Effector CD8-positive, alpha-beta T cell (primary cell): Measurements from ENCODE around the gene TOR1AIP2.
"Not testable (repeated sequence)": the region's sequence is repeated elsewhere in the genome, so short reads cannot be mapped to it uniquely, and the experiment has no call there.

Experiments used
- DNase-seq: peaks from one replicate; lab custom pipeline; 2025; lab: John Stamatoyannopoulos, UW

Gene TOR1AIP2

DNA sequence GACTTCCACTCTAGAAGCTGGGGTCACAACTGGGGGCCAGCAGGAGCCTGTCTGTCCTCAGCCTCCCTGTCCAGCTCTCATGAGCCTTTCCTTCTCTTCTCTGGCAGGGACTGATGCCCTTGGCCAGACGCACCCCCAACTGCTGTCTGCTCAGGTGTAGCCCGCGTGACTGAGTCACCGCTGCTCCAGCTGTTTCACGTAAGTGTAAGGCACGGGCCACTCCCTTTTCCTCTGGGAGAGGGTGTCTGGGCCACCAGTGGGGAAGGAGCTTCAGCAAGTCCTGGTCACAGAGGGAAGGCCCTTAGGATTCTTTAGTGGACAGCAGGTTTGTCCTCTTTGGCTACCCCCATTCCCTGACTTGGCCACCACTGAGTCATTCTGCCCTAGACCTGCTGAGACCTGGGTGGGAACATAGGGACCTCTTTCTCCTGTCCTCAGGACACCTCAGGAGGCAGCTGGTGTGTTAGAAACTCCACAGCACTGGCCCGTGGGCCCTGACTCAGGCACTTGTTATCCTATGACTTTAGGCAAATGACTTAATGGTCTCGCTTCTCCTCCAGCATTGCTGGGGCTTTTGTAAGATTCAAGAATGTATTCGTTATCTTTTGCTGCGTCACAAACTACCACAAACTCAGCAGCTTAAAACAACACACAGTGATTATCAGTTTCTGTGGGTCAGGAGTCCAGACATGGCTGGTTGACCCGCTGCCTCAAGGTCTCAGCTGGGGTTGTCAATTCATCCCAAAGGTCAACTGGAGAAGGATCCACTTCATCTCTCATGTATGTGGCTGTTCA, 69.7 kb downstream of the TOR1AIP2 start:
- no peak for DNase-seq

DNA sequence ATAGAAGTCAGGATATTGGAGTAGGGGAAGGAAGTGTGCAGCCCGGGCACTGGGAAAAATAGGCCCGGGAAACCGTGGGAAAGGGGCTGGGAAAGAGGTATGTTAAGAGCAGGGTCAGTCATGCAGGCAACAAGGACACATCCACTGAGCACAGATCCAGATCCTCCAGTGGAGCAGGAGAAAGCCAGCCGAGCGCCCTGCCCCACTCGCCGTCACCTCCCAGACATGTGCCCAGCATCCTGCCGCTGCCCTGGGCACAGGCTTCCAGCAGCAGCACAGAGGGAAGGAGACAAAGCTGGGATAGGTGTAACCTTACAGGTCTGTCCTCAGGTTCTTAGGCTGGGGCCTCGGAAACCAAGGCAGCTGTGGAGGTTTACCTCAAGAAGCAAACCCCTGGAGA, 70.3 kb downstream of the TOR1AIP2 start:
- DNase-seq, result no peak

DNA sequence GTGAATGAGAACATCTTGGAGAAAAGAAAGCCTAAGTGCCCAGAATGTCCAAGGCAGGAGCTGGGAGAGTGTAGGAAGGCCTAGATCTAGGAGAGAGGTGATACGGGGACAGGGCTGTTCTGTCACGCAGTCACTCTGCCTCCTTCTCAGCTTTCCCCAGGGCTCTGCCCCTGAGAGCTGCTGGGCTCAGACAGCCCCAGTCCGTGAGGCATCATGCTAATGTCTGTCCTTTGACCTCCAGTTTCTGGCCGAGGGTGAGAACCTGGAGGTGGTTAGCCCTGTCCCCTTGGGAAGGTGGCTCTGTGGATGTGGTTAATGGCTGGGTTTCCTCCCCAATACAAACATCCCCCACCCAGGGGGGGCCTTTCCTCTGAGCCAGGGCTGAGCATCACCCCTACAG, 71.3 kb downstream of the TOR1AIP2 start:
- no peak for DNase-seq

DNA sequence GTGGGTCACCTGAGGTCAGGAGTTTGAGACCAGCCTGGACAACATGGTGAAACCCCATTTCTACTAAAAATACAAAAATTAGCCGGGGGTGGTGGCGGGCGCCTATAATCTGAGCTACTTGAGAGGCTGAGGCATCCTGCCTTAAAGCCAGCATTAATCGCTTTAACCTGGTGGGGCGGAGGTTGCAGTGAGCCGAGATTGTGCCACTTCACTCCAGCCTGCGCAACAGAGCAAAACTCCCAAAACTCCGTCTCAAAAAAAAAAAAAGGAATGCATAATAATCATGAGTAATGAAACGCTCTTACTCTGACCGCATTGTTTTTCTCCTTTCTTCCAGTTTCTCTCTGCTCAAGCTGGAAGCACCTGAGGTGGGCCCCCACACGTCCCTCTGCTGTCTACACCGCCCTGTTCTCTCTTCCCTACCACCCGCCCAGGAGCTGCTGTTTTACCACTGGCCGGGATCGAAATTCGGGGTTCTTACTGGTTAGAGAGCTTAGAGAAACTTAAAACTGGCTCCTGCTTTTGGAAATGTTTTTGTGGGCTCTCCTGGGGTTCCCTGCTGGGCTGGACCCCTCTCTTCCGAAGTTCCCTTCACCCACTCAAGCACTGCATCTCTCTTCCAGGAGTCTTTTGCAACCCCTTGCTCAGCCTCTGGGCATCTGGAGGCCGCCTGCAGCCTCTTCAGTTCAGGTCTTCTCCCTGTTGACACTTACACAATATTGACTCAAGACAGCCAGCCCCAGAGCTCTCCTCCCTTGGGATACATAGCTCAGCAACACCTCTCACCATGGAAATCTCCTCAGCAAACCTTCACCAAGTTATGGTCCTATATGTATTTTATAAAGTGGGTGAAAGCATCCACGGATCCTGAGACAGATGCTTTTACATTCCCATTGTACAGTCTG, 72.1 kb downstream of the TOR1AIP2 start:
- DNase-seq, result no peak

DNA sequence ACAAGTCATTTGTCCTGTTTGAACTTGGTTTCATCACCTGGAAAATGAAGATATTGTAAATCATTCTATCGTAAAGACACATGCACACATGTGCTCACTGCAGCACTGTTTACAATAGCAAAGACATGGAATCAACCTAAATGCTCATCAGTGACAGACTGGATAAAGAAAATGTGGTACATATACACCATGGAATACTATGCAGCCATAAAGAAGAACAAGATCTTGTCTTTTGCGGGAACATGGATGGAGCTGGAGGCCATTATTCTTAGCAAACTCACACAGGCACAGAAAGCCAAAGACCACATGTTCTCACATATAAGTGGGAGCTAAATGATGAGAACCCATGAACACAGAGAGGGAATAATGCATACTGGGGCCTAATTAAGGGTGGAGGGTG, 73.2 kb downstream of the TOR1AIP2 start:
- DNase-seq, result not testable (repeated sequence)

DNA sequence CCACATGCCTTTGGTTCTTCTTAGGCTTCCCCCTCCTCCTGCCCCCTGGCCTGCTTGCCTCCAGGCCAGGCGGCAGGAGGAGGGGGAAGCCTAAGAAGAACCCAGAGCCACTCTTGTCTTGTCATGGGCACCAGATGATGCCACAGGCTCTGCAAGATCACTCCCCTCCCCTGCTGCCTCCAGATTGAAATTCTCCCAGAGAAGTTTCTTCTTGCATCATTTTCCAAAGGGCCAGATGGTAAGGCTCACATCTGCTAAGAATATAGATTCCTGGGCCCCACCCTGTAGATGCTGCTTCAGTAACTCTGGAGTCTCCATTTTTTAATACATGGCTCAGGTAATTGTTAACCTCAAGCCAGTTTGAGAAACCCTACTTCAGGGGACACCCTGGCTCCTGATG, 73.7 kb downstream of the TOR1AIP2 start:
- DNase-seq, result no peak

DNA sequence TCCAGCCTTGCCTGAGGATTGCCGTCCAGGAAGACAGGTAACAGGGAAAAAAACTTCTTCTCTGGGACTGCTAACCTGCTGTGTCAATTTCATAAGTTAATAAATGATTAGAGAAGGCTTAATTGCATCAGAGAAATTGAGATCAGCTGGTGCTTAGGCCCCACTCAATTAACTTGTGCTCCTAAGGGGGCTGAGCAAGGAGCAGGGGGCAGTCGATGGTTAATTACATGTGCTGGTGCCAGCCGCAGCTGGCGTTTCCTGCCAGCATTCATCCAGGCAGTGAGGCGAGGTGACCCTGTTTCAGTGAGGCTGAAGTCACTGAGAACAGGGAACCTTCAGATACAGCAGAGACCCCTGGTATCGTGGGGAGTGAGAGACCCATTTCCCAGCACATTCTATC, 74.5 kb downstream of the TOR1AIP2 start:
- no peak for DNase-seq

DNA sequence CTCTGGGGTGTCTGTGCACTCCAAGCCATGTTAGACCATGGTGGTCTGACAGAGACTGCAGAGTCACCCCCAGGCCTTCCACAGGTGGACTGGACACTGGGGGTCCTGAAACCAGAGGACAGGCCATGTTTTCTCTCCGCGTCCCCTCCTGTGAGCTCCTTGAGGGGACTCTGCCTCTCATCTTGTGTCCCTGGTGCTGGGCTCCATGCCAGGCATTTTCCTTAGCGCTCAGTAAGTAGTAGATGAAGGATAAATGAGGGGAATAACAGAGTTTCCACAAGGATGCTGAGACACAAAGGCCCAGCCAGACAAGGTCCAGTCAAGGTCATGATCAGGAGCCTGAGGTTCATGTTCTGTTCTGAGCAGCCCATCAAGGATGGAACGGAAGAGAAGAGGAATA, 77.1 kb downstream of the TOR1AIP2 start:
- no peak for DNase-seq

DNA sequence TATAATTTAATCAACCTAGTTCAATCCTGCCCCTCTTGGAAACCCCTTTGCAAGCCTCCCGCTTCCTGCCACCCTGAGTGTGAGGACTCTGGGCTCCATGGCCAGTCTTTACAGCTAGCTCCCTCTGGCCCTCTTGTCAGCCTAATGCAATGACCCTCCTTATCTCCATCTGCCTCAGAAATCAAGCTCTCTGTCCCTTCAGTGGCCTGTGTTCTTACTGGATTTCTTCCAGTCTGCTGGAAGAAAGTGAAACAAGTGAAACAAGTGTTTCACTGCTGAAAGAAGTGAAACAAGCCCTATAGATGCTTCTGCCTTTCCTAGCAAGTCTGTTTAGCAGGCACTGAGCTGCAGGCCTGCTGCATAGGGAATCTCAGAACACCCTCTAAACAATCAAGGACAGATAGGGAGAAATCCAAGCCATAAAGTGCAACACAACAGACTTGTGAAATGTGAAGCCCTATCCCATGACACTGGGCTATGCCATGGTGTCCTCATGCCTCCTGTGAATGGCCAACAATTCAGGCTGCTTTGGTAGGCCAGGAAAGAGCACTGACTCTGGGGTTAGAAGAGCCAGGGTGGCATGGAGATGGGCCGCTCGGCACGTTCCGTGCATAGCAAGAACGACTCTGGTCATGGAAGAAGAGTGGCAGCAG, 78.6 kb downstream of the TOR1AIP2 start:
- DNase-seq, result no peak

DNA sequence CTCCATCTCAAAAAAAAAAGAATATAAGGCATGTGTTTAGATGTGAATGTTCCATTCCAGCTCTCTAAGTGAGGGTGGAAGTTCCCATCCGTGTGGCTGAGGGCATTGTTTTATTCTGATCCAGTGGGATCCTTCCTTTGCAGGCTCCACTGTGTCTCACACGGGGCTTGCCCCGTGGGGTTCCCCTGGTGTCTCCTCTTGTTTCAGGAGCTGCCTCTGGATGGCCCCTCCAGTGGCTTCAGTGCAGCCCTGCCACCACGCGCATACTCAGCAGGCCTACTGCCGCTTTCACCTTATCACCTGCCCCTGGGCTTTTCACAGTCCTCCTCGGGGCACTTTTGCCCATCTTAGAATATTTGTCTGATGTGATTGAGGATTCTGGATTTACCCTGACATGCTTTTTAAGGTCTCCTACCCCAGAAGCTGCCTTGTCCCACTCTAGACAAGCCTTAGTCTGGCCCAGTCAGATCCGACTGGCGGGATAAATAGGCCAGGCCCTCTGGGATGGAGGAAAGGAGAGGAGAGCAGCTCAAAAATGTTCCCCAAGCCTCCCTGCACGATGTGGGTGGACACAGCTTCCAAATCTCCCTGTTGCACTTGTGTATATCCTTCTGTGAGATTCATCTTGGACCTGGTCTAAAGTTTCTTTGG, 79.3 kb downstream of the TOR1AIP2 start:
- DNase-seq, result no peak

DNA sequence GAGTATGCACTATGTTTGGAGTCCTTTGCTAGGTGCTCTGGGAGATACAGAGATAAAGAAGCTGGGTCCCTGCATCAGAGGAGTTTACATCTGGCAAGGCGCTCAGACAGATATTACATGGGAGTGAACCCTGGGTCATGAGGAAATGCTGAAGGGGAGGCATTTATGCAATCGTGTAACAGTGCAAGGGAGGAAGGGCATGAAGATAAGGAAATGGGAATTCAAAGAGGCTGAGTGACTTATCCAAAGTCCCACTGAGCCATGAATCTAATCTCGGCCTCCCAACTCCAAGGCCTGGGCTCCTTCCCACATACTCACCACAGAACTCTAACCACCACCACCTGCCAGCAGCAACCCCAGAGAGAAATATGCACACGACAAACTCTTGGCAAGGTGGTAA, 82.9 kb downstream of the TOR1AIP2 start:
- no peak for DNase-seq

DNA sequence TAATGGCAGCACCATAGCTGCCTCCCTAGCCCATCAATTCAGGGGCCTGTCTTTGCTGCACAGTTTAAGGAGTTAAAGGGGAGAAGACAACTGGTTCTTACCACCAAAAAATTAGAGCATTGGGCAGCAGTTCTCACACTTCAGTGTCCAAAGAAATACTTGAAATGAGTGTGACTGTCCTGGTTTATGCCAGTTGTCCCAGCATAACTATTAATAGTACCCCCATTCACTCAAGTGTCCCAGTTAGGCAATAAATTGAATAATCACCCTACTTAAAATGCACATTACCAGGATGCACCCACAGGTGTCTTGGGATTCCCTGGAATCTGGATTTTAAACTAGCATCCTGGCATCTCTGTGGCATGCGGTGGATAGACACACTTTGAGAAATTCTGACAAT, 83.5 kb downstream of the TOR1AIP2 start:
- DNase-seq, result no peak

DNA sequence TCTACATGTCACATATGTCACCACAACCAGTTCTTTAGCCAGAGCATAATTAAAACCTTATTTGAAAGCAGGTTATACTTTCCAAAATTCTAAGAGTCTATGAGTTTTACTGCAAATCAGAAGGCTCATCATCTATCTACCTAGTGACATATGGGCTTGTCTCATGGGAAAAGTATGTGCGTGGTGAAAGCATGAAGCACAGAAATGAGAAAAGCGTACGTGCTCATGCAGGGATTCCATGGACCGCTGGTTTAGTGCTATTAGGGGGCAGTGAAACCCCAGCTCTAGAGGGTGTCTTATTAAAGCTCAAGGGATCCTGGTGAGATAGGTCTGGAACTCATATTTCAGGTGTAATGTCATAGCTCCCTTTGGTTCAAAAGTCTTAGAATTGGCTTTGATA, 84.3 kb downstream of the TOR1AIP2 start:
- DNase-seq, result no peak
